B cell (primary cell): Measurements from ENCODE around the gene POLE. TPM values are rescaled to one million over a fixed set of nuclear protein-coding genes. Genes with fewer than 3 reads are reported as not detected.

Experiments used
- ATAC-seq: fragments of 200-7000 bp; cut with Tn5 transposase; one replicate; pipeline ENCODE4 v1.10.0; 2021; ENCODE audit warnings: low read depth, mild to moderate bottlenecking, moderate number of reproducible peaks, moderate library complexity
- CTCF ChIA-PET: fragments of 350-600 bp; sonication (Branson Sonifier 250); formaldehyde crosslinking; loops from one replicate; lab custom pipeline; 2021; ENCODE audit warnings: antibody characterized with exemption, inconsistent platforms; lab: Charles Lee
- POLR2A ChIA-PET: fragments of 350-600 bp; sonication (Branson Sonifier 250); formaldehyde crosslinking; loops from one replicate; lab custom pipeline; 2021; ENCODE audit warnings: antibody characterized with exemption; lab: Charles Lee
- DNase-seq: peaks from one replicate; pipeline ENCODE4 v3.0.0; 2013
- H2AFZ ChIP-seq: 2 replicates; pipeline ENCODE4 v1.6.1; 2012; ENCODE audit warnings: mild to moderate bottlenecking, low read depth, low read length; ENCODE audit not compliant: insufficient read depth, poor library complexity, severe bottlenecking
- H3K27ac ChIP-seq, 2 donors: 1 replicate in 1 of 2; 2 replicates in 1 of 2; pipeline ENCODE4 v1.5.1; 2012 to 2013; ENCODE audit warnings: low read length in 2 of 2, mild to moderate bottlenecking in 2 of 2, moderate library complexity in 1 of 2
- H3K27me3 ChIP-seq, 4 experiments: fragments of 200-600 bp in 1 of 4; sonication (generic) in 1 of 4; replicated peaks in 1 of 4; 1 replicate in 2 of 4; 2 replicates in 2 of 4; pipeline versions ENCODE4 v1.6.1 to v1.7.0; 2013 to 2016; ENCODE audit warnings: low read length in 3 of 4, mild to moderate bottlenecking in 2 of 4, mixed read lengths in 1 of 4, moderate library complexity in 1 of 4; ENCODE audit not compliant: insufficient read depth in 4 of 4, control insufficient read depth in 3 of 4; ENCODE audit errors: control extremely low read depth in 1 of 4
- H3K36me3 ChIP-seq, 2 experiments: replicated peaks in 1 of 2; 1 replicate in 1 of 2; 2 replicates in 1 of 2; pipeline versions ENCODE4 v1.6.1 to v1.7.1; 2013; ENCODE audit warnings: low read length in 1 of 2; ENCODE audit not compliant: insufficient read depth in 2 of 2, control insufficient read depth in 1 of 2; ENCODE audit errors: control extremely low read depth in 1 of 2, extremely low read depth in 1 of 2
- H3K4me1 ChIP-seq, 2 donors: fragments of 200-600 bp in 1 of 2; sonication (generic) in 1 of 2; 1 replicate in 1 of 2; 2 replicates in 1 of 2; pipeline versions ENCODE4 v1.5.1 to v1.6.1; 2013 to 2017; ENCODE audit warnings: low read length in 2 of 2; ENCODE audit not compliant: control insufficient read depth in 2 of 2, insufficient read depth in 2 of 2
- H3K4me2 ChIP-seq: replicated peaks from 2 replicates; pipeline ENCODE3; 2012; ENCODE audit warnings: mild to moderate bottlenecking, low read depth, low read length; ENCODE audit not compliant: poor library complexity, severe bottlenecking
- H3K4me3 ChIP-seq, 5 experiments: fragments of 200-600 bp in 1 of 5; sonication (generic) in 1 of 5; 1 replicate in 3 of 5; 2 replicates in 2 of 5; pipeline versions ENCODE4 v1.5.1 to v1.7.0; 2011 to 2016; ENCODE audit warnings: low read length in 4 of 5, mild to moderate bottlenecking in 4 of 5, low read depth in 2 of 5, control low read depth in 1 of 5, moderate library complexity in 1 of 5; ENCODE audit not compliant: insufficient read depth in 1 of 5; ENCODE audit errors: control extremely low read depth in 1 of 5, extremely low read depth in 1 of 5
- H3K79me2 ChIP-seq: fragments of 200-600 bp; sonication (generic); one replicate; pipeline ENCODE4 v1.6.0; 2016; ENCODE audit warnings: low read length; ENCODE audit not compliant: control insufficient read depth, insufficient read depth
- H3K9ac ChIP-seq: fragments of 200-600 bp; sonication (generic); 2 replicates; pipeline ENCODE4 v1.6.1; 2017; ENCODE audit warnings: mild to moderate bottlenecking, low read length, moderate library complexity
- H3K9me3 ChIP-seq, 3 donors: one replicate each; pipeline versions ENCODE4 v1.6.1 to v1.7.1; 2013; ENCODE audit warnings: low read length in 2 of 3; ENCODE audit not compliant: control insufficient read depth in 2 of 3, insufficient read depth in 1 of 3; ENCODE audit errors: control extremely low read depth in 1 of 3
- H4K20me1 ChIP-seq: 2 replicates; pipeline ENCODE4 v1.6.0; 2012; ENCODE audit warnings: mild to moderate bottlenecking, low read length; ENCODE audit not compliant: insufficient read depth, control insufficient read depth, poor library complexity, severe bottlenecking
- H3K27ac Mint-ChIP-seq: one replicate; pipeline ENCODE4 v1.8.0; 2021; ENCODE audit warnings: mixed read lengths
- H3K27me3 Mint-ChIP-seq: one replicate; pipeline ENCODE4 v1.8.0; 2021; ENCODE audit warnings: mixed read lengths
- H3K4me1 Mint-ChIP-seq: one replicate; pipeline ENCODE4 v1.8.0; 2021; ENCODE audit warnings: mixed read lengths
- H3K4me3 Mint-ChIP-seq: one replicate; pipeline ENCODE4 v1.8.0; 2021; ENCODE audit warnings: mixed read lengths
- H3K9me3 Mint-ChIP-seq: one replicate; pipeline ENCODE4 v1.8.0; 2022; ENCODE audit warnings: mixed read lengths; ENCODE audit not compliant: insufficient read depth
- EZH2 ChIP-seq: IDR thresholded peaks from 2 replicates; pipeline ENCODE4 v1.6.1; 2012; ENCODE audit warnings: borderline replicate concordance, low read depth, mild to moderate bottlenecking, moderate library complexity, low read length; ENCODE audit not compliant: insufficient read depth, poor library complexity, severe bottlenecking
- WGBS: methylation state at CpG from one replicate; pipeline ENCODE4 v1.1.5; 2013; ENCODE audit warnings: missing lambda C conversion rate; ENCODE audit not compliant: insufficient coverage; 5-methylcytosine and 5-hydroxymethylcytosine counted together
- intact Hi-C: fragments of 100-400 bp; cut with micrococcal nuclease; formaldehyde crosslinking; loops from one replicate; pipeline ENCODE4 v1.10.0; 2022
- polyA plus RNA-seq: library from polyadenylated mRNA; depleted of rRNA; stranded (reverse); fragments of >200 nt; gene quantifications from 2 replicates; pipeline ENCODE4 v1.2.3, GENCODE V29; 2012
- total RNA-seq, 2 donors: library from RNA; stranded (reverse); fragments of 120-200 nt in 1 of 2; gene quantifications; 1 replicate in 1 of 2; 2 replicates in 1 of 2; pipeline versions ENCODE4 v1.2.3 to v1.2.4, GENCODE V29; 2013 to 2022
- TF ChIP-seq, protein P1 (sequence below): fragments of 200-600 bp; IDR thresholded peaks from one replicate; pipeline ENCODE4 v1.8.0; 2022; ENCODE audit warnings: antibody characterized with exemption, mild to moderate bottlenecking

The POLE gene
- total and polyA plus RNA-seq, 2 donors (not counting 1 experiment from before 2014, with no cell fraction given), result 32.0 to 62.0 TPM

DNA sequence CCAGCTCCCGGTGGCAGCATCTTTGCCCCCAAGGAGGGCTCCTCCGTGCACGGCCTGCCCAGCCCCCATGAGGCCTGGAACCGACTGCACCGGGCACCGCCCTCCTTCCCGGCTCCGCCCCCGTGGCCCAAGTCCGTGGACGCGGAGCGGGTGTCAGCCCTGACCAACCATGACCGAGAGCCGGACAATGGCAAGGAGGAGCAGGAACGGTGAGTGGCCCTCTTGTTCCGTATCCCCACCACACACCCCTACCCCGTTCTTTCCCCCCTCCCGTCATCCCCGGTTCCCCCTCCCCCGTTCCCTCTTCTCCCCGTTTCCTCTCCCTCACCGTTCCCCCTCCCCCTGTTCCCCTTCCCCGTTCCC lies 105.1 kb downstream of the POLE start:
- WGBS, result 94% methylated on average over 17 of the region's 24 CpGs
- no peak for ATAC-seq

DNA sequence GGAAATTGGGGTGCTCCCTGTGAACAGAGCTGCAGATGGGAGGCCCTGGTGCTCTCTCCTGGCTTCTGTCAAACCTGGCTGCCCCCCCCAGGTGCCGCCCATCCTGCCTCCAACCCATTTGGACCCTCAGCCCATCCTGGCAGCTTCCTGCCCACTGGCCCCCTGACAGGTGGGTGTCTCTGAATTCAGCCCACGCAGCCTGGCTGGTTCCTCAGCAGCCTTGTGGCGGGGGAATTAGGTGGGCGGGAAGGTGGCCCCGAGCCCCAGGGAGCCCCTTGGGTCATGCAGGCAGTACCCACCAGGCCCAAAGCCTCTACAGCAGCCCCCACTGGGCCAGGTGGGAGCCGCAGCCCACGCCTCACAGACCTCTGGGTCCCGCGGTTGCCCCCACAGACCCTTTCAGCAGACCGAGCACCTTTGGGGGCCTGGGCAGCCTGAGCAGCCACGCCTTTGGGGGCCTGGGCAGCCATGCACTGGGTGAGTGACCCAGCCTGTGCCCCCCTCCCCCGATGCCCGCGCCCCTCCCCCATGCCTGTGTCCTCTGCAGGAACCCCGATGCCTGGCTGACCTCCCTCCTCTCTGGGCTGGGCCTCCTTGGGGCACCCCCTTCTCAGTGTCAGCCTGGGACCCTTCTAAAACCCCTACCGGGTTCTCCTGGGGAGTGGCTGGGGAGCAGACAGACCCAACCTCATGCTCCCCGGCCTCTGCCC lies 105.6 kb downstream of the POLE start:
- no peak for DNase-seq
- Histone ChIP-seq H3K36me3 (peaks cover 0 to 34% of the 10 kb centered on the region in 2 experiments), H3K9ac (no peak overlapping the region), H3K27me3 (no peaks in the 10 kb centered on the region), H3K79me2 (no peaks in the 10 kb centered on the region), H3K4me1 (no peaks in the 10 kb centered on the region), H3K4me2 (no peak overlapping the region), H3K27ac (no peak overlapping the region), H3K9me3 (no peaks in the 10 kb centered on the region), H2AFZ (no peak overlapping the region), H3K4me3 (no peak overlapping the region), H4K20me1 (peaks cover 8% of the 10 kb centered on the region)
- no peak for ATAC-seq
- Mint-ChIP-seq H3K27ac (no peak overlapping the region), H3K9me3 (no peaks in the 10 kb centered on the region), H3K4me1 (no peaks in the 10 kb centered on the region), H3K27me3 (no peaks in the 10 kb centered on the region), H3K4me3 (no peak overlapping the region)
- intact Hi-C loops, result no loop called here
- POLR2A ChIA-PET, result no interaction called here
- TF ChIP-seq EZH2, result no peak
- TF ChIP-seq, protein P1, sequence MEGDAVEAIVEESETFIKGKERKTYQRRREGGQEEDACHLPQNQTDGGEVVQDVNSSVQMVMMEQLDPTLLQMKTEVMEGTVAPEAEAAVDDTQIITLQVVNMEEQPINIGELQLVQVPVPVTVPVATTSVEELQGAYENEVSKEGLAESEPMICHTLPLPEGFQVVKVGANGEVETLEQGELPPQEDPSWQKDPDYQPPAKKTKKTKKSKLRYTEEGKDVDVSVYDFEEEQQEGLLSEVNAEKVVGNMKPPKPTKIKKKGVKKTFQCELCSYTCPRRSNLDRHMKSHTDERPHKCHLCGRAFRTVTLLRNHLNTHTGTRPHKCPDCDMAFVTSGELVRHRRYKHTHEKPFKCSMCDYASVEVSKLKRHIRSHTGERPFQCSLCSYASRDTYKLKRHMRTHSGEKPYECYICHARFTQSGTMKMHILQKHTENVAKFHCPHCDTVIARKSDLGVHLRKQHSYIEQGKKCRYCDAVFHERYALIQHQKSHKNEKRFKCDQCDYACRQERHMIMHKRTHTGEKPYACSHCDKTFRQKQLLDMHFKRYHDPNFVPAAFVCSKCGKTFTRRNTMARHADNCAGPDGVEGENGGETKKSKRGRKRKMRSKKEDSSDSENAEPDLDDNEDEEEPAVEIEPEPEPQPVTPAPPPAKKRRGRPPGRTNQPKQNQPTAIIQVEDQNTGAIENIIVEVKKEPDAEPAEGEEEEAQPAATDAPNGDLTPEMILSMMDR, result no peak
- CTCF ChIA-PET, result no interaction called here
- 89% methylated on average over 13 of the region's 17 CpGs for WGBS

More for the DNA sequence above, 105.1 kb downstream of the POLE start:
- no peaks in the 10 kb centered on the region for H3K4me1 ChIP-seq
- no peak overlapping the region for H3K4me3 ChIP-seq
- no peaks in the 10 kb centered on the region for H3K79me2 ChIP-seq
- H2AFZ ChIP-seq, result no peak overlapping the region
- H3K27me3 ChIP-seq, result no peaks in the 10 kb centered on the region
- no peak for DNase-seq
- Mint-ChIP-seq H3K4me1 (no peaks in the 10 kb centered on the region), H3K27me3 (no peaks in the 10 kb centered on the region), H3K27ac (no peak overlapping the region), H3K9me3 (no peaks in the 10 kb centered on the region), H3K4me3 (no peak overlapping the region)
- H3K4me2 ChIP-seq, result no peak overlapping the region
- H3K27ac ChIP-seq, result no peak overlapping the region
- TF ChIP-seq EZH2, result no peak
- TF ChIP-seq, protein P1, result no peak
- POLR2A ChIA-PET, result no interaction called here
- intact Hi-C loops, result no loop called here
- no peak overlapping the region for H3K9ac ChIP-seq
- H4K20me1 ChIP-seq, result peaks cover 8% of the 10 kb centered on the region
- peaks cover 0 to 29% of the 10 kb centered on the region in 2 experiments for H3K36me3 ChIP-seq
- CTCF ChIA-PET, result no interaction called here
- H3K9me3 ChIP-seq, result no peaks in the 10 kb centered on the region
